Stomach (tissue), 4 donors: ENCODE results near the gene SPOCD1.

Source experiments
- EP300 ChIP-seq: sonication (generic); formaldehyde crosslinking; IDR thresholded peaks from one replicate; pipeline ENCODE4 v1.6.1; 2017; ENCODE audit warnings: antibody characterized with exemption
- TF ChIP-seq, protein P1 (sequence below), 7 experiments: fragments of 450-650 bp in 4 of 7; fragments of 200-600 bp in 3 of 7; sonication (generic) in 3 of 7; IDR thresholded peaks; one replicate each; pipeline ENCODE4 v1.5.1; 2016 to 2019; ENCODE audit warnings: antibody characterized with exemption in 7 of 7, control low read depth in 2 of 7, mild to moderate bottlenecking in 1 of 7

DNA sequence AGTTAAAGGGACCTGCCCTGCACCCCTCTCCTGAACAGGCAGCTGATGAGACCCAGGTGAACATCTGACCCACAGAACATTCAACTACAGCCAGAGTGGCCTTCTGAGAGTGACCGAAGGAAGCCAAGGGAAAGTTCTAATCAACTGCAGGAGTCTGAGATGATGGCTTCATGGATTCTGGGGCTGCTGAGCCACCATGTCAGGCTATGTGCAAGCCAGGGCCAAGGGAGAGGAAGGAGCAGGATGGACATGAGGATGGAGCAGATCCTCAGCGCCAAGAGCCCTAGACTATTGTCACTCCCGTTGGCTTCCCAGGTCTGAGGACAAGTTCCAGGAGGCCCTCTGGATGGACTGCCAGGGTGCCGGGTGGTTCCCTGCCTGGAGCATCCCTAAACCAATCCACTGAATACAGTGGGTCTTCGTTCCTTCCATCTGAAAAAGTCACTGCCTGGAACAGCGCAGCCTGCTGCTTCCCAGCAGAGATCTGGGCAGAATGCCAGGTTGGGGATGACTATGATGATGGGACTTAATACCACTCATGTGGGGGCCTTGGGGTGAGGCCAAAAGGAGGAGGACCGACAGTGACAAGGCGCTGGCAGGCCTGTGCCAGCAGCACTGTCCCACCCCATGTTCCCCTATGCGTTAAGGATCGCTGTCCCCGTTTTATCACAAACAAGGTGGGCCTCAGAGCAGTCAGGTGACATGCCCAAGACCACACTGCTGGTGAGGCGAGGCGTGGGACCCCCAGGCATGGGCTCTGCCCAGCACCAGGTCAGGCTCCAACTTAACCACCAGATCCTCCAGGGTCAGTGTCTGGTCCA is 19.8 kb downstream of the SPOCD1 start:
- TF ChIP-seq EP300: no peak
- TF ChIP-seq, protein P1, sequence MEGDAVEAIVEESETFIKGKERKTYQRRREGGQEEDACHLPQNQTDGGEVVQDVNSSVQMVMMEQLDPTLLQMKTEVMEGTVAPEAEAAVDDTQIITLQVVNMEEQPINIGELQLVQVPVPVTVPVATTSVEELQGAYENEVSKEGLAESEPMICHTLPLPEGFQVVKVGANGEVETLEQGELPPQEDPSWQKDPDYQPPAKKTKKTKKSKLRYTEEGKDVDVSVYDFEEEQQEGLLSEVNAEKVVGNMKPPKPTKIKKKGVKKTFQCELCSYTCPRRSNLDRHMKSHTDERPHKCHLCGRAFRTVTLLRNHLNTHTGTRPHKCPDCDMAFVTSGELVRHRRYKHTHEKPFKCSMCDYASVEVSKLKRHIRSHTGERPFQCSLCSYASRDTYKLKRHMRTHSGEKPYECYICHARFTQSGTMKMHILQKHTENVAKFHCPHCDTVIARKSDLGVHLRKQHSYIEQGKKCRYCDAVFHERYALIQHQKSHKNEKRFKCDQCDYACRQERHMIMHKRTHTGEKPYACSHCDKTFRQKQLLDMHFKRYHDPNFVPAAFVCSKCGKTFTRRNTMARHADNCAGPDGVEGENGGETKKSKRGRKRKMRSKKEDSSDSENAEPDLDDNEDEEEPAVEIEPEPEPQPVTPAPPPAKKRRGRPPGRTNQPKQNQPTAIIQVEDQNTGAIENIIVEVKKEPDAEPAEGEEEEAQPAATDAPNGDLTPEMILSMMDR (IDR thresholded peaks at IDR 0.05): no peak
